ENCODE measurements around the gene ADAM23. TPM values are rescaled to one million over a fixed set of nuclear protein-coding genes. Genes with fewer than 3 reads are reported as not detected.

The ADAM23 gene
- polyA plus RNA-seq, 1 of the 3 experiments (the other 2 are of a cell fraction) = 3.7 TPM

- 46% methylated on average over 6 of the region's 6 CpGs for WGBS (ENCODE audit: low lambda C conversion rate)
- no peaks in the 10 kb centered on the region for H4K20me1 ChIP-seq (ENCODE audit: insufficient read depth)
- H3K4me2 ChIP-seq = no peak overlapping the region
- H3K9me2 ChIP-seq = no peaks in the 10 kb centered on the region
- ChIA-PET POLR2A (no interaction called here), CTCF (no interaction called here)
- H3K4me3 ChIP-seq (ENCODE audit: low read depth in 2 of 2, low read length in 1 of 2) = no peak overlapping the region
- no peak for DNase-seq
- H3F3A ChIP-seq (replicated peaks; ENCODE audit: insufficient read depth) = no peaks in the 10 kb centered on the region
- H3K79me2 ChIP-seq (ENCODE audit: insufficient read depth) = no peaks in the 10 kb centered on the region
- H3K4me1 ChIP-seq (ENCODE audit: control insufficient read depth in 1 of 2, insufficient read depth in 2 of 2, low read depth in 1 of 2, low read length in 1 of 2) = no peaks in the 10 kb centered on the region
- H3K9ac ChIP-seq = no peak overlapping the region
- no peaks in the 10 kb centered on the region for H3K27me3 ChIP-seq (ENCODE audit: insufficient read depth)
- no peak overlapping the region for H3K27ac ChIP-seq (ENCODE audit: low read depth in 2 of 2, low read length in 1 of 2)
- no peak for TF ChIP-seq IRF3 (IDR thresholded peaks at IDR 0.05; ENCODE audit: low read depth, low read length)
- TF ChIP-seq TAF1 (IDR thresholded peaks at IDR 0.05; ENCODE audit: borderline replicate concordance, low read depth, low read length) = no peak
- no peak for TF ChIP-seq SIN3A (IDR thresholded peaks at IDR 0.05; ENCODE audit: borderline replicate concordance, low read depth, low read length)
- TF ChIP-seq ELF1 (IDR thresholded peaks at IDR 0.05) = no peak
- no peaks in the 10 kb centered on the region for H3K9me3 ChIP-seq
- no peaks in the 10 kb centered on the region for H3K36me3 ChIP-seq (replicated peaks in 1 of 2; ENCODE audit: control insufficient read depth in 1 of 2, insufficient read depth in 2 of 2, low read length in 1 of 2)
- no peak overlapping the region for H2AFZ ChIP-seq (ENCODE audit: low read depth)
These were observed 19.0 kb downstream of the ADAM23 start for GRCh38 chr2:206462240-206462854.

DNA sequence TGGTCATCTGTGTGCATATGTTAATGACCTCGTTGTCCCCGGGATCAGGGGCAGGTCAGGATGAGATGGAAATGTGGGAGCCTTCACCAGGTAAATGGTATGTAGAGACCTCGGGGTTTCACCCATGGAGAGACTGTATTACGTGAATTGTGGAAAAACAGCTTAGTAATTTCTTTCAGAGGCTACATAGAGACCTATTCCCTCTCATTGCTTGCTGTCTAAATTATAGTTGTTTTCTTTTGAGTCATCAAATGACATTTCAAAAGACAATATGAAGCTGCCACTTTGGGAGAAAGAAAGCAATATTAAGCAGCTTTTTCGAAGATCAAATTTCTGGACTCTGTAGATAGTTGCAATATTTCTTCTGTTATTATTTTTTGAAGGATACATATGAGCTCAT lies 20.4 kb downstream of the ADAM23 start:
- Histone ChIP-seq H3K9me3 (no peaks in the 10 kb centered on the region), H2AFZ (ENCODE audit: low read depth) (no peak overlapping the region), H3K36me3 (replicated peaks in 1 of 2; ENCODE audit: control insufficient read depth in 1 of 2, insufficient read depth in 2 of 2, low read length in 1 of 2) (no peaks in the 10 kb centered on the region), H3K4me2 (no peak overlapping the region), H3K27me3 (ENCODE audit: insufficient read depth) (no peaks in the 10 kb centered on the region), H3K9ac (no peak overlapping the region), H3K9me2 (no peaks in the 10 kb centered on the region), H3F3A (replicated peaks; ENCODE audit: insufficient read depth) (no peaks in the 10 kb centered on the region), H3K4me3 (ENCODE audit: low read depth in 2 of 2, low read length in 1 of 2) (no peak overlapping the region), H3K79me2 (ENCODE audit: insufficient read depth) (no peaks in the 10 kb centered on the region), H4K20me1 (ENCODE audit: insufficient read depth) (no peaks in the 10 kb centered on the region), H3K27ac (ENCODE audit: low read depth in 2 of 2, low read length in 1 of 2) (no peak overlapping the region), H3K4me1 (ENCODE audit: control insufficient read depth in 1 of 2, insufficient read depth in 2 of 2, low read depth in 1 of 2, low read length in 1 of 2) (no peaks in the 10 kb centered on the region)
- ChIA-PET CTCF (no interaction called here), POLR2A (no interaction called here)
- DNase-seq = no peak
- 51% methylated on average over 5 of the region's 5 CpGs for WGBS (ENCODE audit: low lambda C conversion rate)
- TF ChIP-seq MEF2A (IDR thresholded peaks at IDR 0.05; ENCODE audit: borderline replicate concordance, low read depth) = no peak
- no peak for TF ChIP-seq FOXM1 (IDR thresholded peaks at IDR 0.05; ENCODE audit: low read depth)
- TF ChIP-seq RFX5 (IDR thresholded peaks at IDR 0.05; ENCODE audit: low read length) = no peak
- TF ChIP-seq, protein P1, sequence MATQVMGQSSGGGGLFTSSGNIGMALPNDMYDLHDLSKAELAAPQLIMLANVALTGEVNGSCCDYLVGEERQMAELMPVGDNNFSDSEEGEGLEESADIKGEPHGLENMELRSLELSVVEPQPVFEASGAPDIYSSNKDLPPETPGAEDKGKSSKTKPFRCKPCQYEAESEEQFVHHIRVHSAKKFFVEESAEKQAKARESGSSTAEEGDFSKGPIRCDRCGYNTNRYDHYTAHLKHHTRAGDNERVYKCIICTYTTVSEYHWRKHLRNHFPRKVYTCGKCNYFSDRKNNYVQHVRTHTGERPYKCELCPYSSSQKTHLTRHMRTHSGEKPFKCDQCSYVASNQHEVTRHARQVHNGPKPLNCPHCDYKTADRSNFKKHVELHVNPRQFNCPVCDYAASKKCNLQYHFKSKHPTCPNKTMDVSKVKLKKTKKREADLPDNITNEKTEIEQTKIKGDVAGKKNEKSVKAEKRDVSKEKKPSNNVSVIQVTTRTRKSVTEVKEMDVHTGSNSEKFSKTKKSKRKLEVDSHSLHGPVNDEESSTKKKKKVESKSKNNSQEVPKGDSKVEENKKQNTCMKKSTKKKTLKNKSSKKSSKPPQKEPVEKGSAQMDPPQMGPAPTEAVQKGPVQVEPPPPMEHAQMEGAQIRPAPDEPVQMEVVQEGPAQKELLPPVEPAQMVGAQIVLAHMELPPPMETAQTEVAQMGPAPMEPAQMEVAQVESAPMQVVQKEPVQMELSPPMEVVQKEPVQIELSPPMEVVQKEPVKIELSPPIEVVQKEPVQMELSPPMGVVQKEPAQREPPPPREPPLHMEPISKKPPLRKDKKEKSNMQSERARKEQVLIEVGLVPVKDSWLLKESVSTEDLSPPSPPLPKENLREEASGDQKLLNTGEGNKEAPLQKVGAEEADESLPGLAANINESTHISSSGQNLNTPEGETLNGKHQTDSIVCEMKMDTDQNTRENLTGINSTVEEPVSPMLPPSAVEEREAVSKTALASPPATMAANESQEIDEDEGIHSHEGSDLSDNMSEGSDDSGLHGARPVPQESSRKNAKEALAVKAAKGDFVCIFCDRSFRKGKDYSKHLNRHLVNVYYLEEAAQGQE (IDR thresholded peaks at IDR 0.05; ENCODE audit: low read depth, low read length) = no peak
- TF ChIP-seq IRF3 (IDR thresholded peaks at IDR 0.05; ENCODE audit: low read depth, low read length) = no peak
- no peak for TF ChIP-seq FOSL2 (IDR thresholded peaks at IDR 0.05; ENCODE audit: borderline replicate concordance, low read depth)
- no peak for TF ChIP-seq EP300 (IDR thresholded peaks at IDR 0.05; ENCODE audit: borderline replicate concordance in 1 of 2, low read depth in 1 of 2, low read length in 1 of 2)
- no peak for TF ChIP-seq RAD21 (IDR thresholded peaks at IDR 0.05; ENCODE audit: low read length)
- TF ChIP-seq, protein P2, sequence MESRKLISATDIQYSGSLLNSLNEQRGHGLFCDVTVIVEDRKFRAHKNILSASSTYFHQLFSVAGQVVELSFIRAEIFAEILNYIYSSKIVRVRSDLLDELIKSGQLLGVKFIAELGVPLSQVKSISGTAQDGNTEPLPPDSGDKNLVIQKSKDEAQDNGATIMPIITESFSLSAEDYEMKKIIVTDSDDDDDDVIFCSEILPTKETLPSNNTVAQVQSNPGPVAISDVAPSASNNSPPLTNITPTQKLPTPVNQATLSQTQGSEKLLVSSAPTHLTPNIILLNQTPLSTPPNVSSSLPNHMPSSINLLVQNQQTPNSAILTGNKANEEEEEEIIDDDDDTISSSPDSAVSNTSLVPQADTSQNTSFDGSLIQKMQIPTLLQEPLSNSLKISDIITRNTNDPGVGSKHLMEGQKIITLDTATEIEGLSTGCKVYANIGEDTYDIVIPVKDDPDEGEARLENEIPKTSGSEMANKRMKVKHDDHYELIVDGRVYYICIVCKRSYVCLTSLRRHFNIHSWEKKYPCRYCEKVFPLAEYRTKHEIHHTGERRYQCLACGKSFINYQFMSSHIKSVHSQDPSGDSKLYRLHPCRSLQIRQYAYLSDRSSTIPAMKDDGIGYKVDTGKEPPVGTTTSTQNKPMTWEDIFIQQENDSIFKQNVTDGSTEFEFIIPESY (IDR thresholded peaks at IDR 0.05; ENCODE audit: borderline replicate concordance, low read depth) = no peak
- TF ChIP-seq EZH2phosphoT487 (IDR thresholded peaks at IDR 0.05; ENCODE audit: borderline replicate concordance, low read depth) = no peak
- no peak for TF ChIP-seq JUND (IDR thresholded peaks at IDR 0.05)
- TF ChIP-seq CHD2 (IDR thresholded peaks at IDR 0.05; ENCODE audit: low read length, partially characterized antibody) = no peak
- TF ChIP-seq TAF1 (IDR thresholded peaks at IDR 0.05; ENCODE audit: borderline replicate concordance, low read depth, low read length) = no peak
- no peak for TF ChIP-seq YY1 (IDR thresholded peaks at IDR 0.05; ENCODE audit: low read depth)

Data from SK-N-SH (cell line).